Bronchial epithelial cell (primary cell): Measurements from ENCODE around the gene IL1RN. TPM values are rescaled to one million over a fixed set of nuclear protein-coding genes. Genes with fewer than 3 reads are reported as not detected.

Source experiments
- DNase-seq: peaks from one replicate; pipeline ENCODE4 v3.0.0-alpha.2; 2010; ENCODE audit warnings: low read depth
- FAIRE-seq: peaks from 2 replicates; lab custom pipeline; 2011; peaks lifted over from hg19 to GRCh38; lab: Jason Lieb, UNC
- H3K27me3 ChIP-seq: 2 replicates; pipeline ENCODE4 v1.5.1; 2011; ENCODE audit warnings: low read length; ENCODE audit not compliant: control insufficient read depth, insufficient read depth
- H3K36me3 ChIP-seq: 2 replicates; pipeline ENCODE4 v1.5.1; 2011; ENCODE audit warnings: low read length; ENCODE audit not compliant: control insufficient read depth, insufficient read depth
- H3K4me3 ChIP-seq: 2 replicates; pipeline ENCODE4 v1.5.1; 2011; ENCODE audit warnings: mild to moderate bottlenecking, low read depth, low read length, control low read depth
- total RNA-seq: library from RNA; depleted of rRNA; stranded (reverse); fragments of >200 nt; gene quantifications from 2 replicates; pipeline ENCODE4 v1.2.1, GENCODE V29; 2014
- TF ChIP-seq, protein P1 (sequence below): IDR thresholded peaks from 2 replicates; pipeline ENCODE4 v1.5.1; 2011; ENCODE audit warnings: mild to moderate bottlenecking, moderate library complexity, low read length, control low read depth, inconsistent platforms; ENCODE audit not compliant: insufficient read depth, severe bottlenecking

Gene IL1RN
- total RNA-seq, 1 donor from 2014 or later: 71.9 TPM

DNA sequence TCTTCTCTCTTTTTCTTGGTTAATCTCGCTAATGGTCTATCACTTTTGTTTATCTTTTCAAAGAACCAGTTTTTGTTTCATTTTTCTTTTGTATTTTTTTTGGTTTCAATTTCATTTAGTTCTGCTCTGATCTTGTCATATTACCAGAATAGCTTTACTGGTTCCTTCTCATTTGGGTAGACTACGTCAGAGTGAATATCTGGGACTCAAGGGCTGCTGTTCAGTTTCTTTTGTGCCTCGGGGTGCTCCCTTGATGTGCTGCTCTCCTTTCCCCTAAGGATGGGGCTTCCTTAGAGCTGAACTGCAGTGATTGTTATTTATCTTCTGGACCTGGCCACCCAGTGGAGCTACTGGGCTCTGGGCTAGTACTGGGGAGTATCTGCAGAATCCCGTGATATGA lies 29.4 kb upstream of the IL1RN start:
- TF ChIP-seq, protein P1, sequence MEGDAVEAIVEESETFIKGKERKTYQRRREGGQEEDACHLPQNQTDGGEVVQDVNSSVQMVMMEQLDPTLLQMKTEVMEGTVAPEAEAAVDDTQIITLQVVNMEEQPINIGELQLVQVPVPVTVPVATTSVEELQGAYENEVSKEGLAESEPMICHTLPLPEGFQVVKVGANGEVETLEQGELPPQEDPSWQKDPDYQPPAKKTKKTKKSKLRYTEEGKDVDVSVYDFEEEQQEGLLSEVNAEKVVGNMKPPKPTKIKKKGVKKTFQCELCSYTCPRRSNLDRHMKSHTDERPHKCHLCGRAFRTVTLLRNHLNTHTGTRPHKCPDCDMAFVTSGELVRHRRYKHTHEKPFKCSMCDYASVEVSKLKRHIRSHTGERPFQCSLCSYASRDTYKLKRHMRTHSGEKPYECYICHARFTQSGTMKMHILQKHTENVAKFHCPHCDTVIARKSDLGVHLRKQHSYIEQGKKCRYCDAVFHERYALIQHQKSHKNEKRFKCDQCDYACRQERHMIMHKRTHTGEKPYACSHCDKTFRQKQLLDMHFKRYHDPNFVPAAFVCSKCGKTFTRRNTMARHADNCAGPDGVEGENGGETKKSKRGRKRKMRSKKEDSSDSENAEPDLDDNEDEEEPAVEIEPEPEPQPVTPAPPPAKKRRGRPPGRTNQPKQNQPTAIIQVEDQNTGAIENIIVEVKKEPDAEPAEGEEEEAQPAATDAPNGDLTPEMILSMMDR: no peak
- no peak for FAIRE-seq
- DNase-seq: no peak
- no peaks in the 10 kb centered on the region for H3K36me3 ChIP-seq
- H3K27me3 ChIP-seq: no peaks in the 10 kb centered on the region
- H3K4me3 ChIP-seq: no peak overlapping the region

DNA sequence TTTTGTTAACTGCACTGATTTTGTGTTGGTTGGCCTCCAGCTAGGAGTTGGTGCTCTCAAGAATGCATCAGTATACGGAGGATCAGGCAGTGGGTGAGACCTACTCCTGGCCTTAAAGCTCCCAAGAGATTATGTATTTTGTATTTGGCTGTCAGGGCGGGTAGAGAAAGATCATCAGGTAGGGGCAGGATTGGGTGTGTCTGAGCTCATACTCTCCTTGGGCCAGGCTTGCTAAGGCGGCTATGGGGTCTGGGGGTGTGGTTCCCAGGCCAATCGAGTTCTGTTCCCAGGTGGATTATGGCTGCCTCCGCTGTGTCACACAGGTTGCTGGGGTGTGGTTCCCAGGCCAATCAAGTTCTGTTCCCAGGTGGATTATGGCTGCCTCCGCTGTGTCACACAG lies 28.9 kb upstream of the IL1RN start:
- H3K4me3 ChIP-seq: no peak overlapping the region
- TF ChIP-seq, protein P1: no peak
- DNase-seq (no peak), FAIRE-seq (no peak)
- no peaks in the 10 kb centered on the region for H3K36me3 ChIP-seq
- no peaks in the 10 kb centered on the region for H3K27me3 ChIP-seq

DNA sequence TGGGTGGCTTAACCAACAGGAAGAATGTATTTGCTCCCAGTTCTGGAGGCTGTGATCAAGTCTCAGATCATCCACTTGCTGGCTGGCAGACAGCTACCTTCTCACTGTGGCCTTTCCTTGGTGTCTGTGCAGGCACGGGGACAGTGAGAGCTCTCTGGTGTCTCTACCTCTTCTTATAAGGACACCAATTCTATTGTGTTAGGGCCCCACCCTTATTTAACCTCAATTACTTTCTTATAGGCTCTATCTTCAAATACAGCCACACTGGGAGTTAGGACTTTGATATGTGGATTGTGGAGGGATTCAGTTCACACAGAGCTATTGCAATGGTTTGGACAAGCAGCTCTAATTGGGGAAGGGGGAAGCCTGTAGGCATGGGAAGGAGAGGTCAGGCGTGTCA lies 25.3 kb upstream of the IL1RN start:
- TF ChIP-seq, protein P1: no peak
- Histone ChIP-seq H3K36me3 (no peaks in the 10 kb centered on the region), H3K27me3 (no peaks in the 10 kb centered on the region), H3K4me3 (no peak overlapping the region)
- FAIRE-seq (no peak), DNase-seq (no peak)

DNA sequence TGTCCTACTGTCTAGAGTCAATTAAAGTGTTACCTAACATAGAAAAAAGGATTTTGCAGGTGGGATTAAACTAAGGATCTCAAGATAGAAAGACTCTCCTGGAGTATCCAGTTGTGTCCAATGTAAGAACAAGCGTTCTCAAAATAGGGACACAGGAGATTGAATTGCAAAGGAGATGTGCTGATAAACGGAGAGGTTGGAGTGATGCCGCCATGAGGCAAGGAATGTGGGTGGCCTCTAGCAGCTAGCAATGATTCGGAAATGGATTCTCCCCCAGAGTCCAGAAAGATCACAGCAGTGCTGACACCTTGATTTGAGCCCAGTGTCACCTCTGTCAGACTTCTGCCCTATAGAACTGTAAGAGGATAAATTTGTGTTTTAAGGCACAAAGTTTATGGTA lies 24.1 kb upstream of the IL1RN start:
- H3K27me3 ChIP-seq: no peaks in the 10 kb centered on the region
- no peak overlapping the region for H3K4me3 ChIP-seq
- H3K36me3 ChIP-seq: no peaks in the 10 kb centered on the region
- TF ChIP-seq, protein P1: no peak
- DNase-seq: no peak
- FAIRE-seq: peak; percentile 18

DNA sequence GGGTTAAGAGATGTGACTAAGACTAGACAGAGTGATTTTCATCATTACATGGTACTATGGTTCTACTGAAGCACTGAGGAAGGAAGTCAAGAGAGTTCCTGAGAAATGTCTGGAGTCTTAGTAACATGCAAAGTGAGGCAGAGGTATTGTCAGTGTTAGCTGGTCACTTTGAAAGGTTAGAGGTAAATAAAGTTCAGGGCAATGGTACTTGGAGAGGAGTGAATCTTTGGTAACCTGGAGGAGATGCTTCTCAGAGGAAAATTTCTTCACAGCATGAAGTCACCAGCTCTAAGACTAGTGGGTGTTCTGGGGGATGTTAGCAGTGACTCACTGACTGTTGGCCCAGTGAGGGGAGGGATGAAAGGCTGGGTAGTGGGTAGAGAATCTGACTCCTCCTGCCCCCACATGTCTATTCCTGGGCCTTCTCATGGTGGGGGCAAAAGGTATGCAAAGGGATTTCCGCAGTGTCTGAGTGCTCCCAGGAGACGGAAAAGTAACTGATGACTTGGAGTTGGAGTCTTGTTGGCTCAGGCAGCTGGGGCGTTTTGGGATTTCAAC lies 23.3 kb upstream of the IL1RN start:
- Histone ChIP-seq H3K27me3 (no peaks in the 10 kb centered on the region), H3K36me3 (no peaks in the 10 kb centered on the region), H3K4me3 (no peak overlapping the region)
- DNase-seq (peak; percentile 80), FAIRE-seq (peak; percentile 7)
- TF ChIP-seq, protein P1: no peak

DNA sequence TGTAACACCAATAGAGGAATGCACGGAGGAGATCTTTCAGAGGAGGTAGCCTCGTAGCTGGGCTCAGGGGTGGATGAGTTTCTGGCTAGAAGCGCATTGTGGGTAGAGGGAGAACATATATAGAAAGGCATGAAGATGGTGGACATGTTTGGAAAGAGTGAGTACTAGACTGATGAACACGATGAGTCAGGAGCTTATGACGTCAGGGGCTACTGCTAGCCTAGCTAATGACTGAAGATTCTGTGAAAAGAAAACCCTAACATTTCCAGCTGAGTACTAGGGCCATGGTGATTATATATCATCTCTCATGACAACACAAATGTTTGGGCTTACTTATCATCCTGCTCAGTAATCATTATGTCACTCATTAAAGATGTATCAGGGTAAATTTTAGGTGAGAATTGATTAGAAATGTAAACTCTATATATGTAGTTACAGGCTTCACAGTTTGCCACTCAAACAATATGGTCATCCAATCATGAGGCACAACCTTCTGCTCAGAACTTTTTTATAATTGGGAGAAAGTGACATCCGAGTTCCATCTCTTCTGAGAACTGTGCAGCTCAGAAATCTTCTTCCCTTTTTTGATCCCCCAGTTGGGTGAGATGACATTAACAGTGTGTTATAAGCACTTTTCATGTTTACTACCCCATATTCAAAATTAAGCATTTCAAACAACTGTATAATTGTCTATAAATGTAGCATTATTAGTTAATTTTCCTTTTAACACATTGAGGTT lies 22.2 kb upstream of the IL1RN start:
- no peaks in the 10 kb centered on the region for H3K27me3 ChIP-seq
- DNase-seq (peak; percentile 84), FAIRE-seq (no peak)
- no peaks in the 10 kb centered on the region for H3K36me3 ChIP-seq
- no peak overlapping the region for H3K4me3 ChIP-seq
- TF ChIP-seq, protein P1: no peak
